Uterus (tissue), 4 donors: Measurements from ENCODE around the gene CBFA2T3. TPM values are rescaled to one million over a fixed set of nuclear protein-coding genes. Genes with fewer than 3 reads are reported as not detected.
"Not testable (repeated sequence)": the region's sequence is repeated elsewhere in the genome, so short reads cannot be mapped to it uniquely, and the experiment has no call there.

Experiments used
- DNase-seq, 2 donors: peaks; one replicate each; pipeline ENCODE4 v3.0.0-alpha.2; 2019 to 2020
- H3K27ac ChIP-seq, 2 donors: fragments of 200-600 bp; sonication (generic); 1 replicate in 1 of 2; 2 replicates in 1 of 2; pipeline ENCODE4 v1.5.1; 2016 to 2018
- H3K27me3 ChIP-seq, 2 donors: fragments of 200-600 bp; sonication (generic); one replicate each; pipeline ENCODE4 v1.5.1; 2018 to 2019; ENCODE audit warnings: control low read depth in 1 of 2
- H3K36me3 ChIP-seq, 2 donors: fragments of 200-600 bp; sonication (generic); one replicate each; pipeline ENCODE4 v1.5.1; 2019; ENCODE audit warnings: control low read depth in 1 of 2
- H3K4me1 ChIP-seq, 2 donors: fragments of 200-600 bp; sonication (generic); one replicate each; pipeline ENCODE4 v1.5.1; 2018 to 2019; ENCODE audit warnings: control low read depth in 1 of 2
- H3K4me3 ChIP-seq, 2 donors: fragments of 200-600 bp; sonication (generic); 1 replicate in 1 of 2; 2 replicates in 1 of 2; pipeline ENCODE4 v1.5.1; 2018 to 2019; ENCODE audit warnings: mild to moderate bottlenecking in 1 of 2
- H3K9me3 ChIP-seq, 2 donors: fragments of 200-600 bp; sonication (generic); one replicate each; pipeline ENCODE4 v1.5.1; 2019; ENCODE audit warnings: control low read depth in 1 of 2
- CTCF ChIP-seq, 4 experiments: fragments of 200-600 bp in 2 of 4; fragments of 450-650 bp in 2 of 4; sonication (generic) in 2 of 4; IDR thresholded peaks; one replicate each; pipeline ENCODE4 v1.5.1; 2016 to 2019; ENCODE audit warnings: antibody characterized with exemption in 4 of 4, mild to moderate bottlenecking in 2 of 4, moderate library complexity in 1 of 4
- POLR2A ChIP-seq, 2 donors: fragments of 450-650 bp; IDR thresholded peaks; one replicate each; pipeline ENCODE4 v1.6.1; 2016; ENCODE audit warnings: antibody characterized with exemption in 2 of 2, mild to moderate bottlenecking in 1 of 2, moderate library complexity in 1 of 2
- intact Hi-C: fragments of 100-400 bp; cut with DNase I; formaldehyde crosslinking; loops from one replicate; pipeline ENCODE4 v1.15.1; 2023; ENCODE audit warnings: low total_unique reads
- total RNA-seq, 4 donors: library from RNA; depleted of rRNA in 3 of 4; stranded (reverse); fragments of >200 nt in 3 of 4; gene quantifications; one replicate each; pipeline versions ENCODE4 v1.1.0 to v1.2.4, GENCODE V29; 2014 to 2023
- donor health status: DM: yes; HTN: yes; CAD: no.

The CBFA2T3 gene
- total RNA-seq, 4 donors from 2014 or later, result under 0.01 to 12.1 (median 3.1) TPM

GRCh38 chr16:89011909-89012621 lies 35.1 kb upstream of the CBFA2T3 start:
- TF ChIP-seq POLR2A (IDR thresholded peaks at IDR 0.05) (no peak), CTCF (IDR thresholded peaks at IDR 0.05) (no peak)
- H3K4me3 ChIP-seq, result no peak overlapping the region
- H3K27me3 ChIP-seq, result no peaks in the 10 kb centered on the region
- intact Hi-C loops, result no loop called here
- no peak for DNase-seq
- H3K27ac ChIP-seq, result no peak overlapping the region
- no peaks in the 10 kb centered on the region for H3K9me3 ChIP-seq
- no peaks in the 10 kb centered on the region for H3K4me1 ChIP-seq
- no peaks in the 10 kb centered on the region for H3K36me3 ChIP-seq

- no peaks in the 10 kb centered on the region for H3K4me1 ChIP-seq
- no peaks in the 10 kb centered on the region for H3K9me3 ChIP-seq
- H3K27ac ChIP-seq, result no peak overlapping the region
- H3K27me3 ChIP-seq, result no peaks in the 10 kb centered on the region
- TF ChIP-seq POLR2A (IDR thresholded peaks at IDR 0.05) (no peak), CTCF (IDR thresholded peaks at IDR 0.05) (no peak)
- no peaks in the 10 kb centered on the region for H3K36me3 ChIP-seq
- intact Hi-C loops, result no loop called here
- H3K4me3 ChIP-seq, result no peak overlapping the region
- DNase-seq, result no peak
Measured at GRCh38 chr16:89010210-89010925, 33.4 kb upstream of the CBFA2T3 start.

GRCh38 chr16:89009343-89010209 lies 32.6 kb upstream of the CBFA2T3 start:
- Histone ChIP-seq H3K27me3 (no peaks in the 10 kb centered on the region), H3K36me3 (no peaks in the 10 kb centered on the region), H3K4me3 (no peak overlapping the region), H3K4me1 (no peaks in the 10 kb centered on the region), H3K9me3 (no peaks in the 10 kb centered on the region), H3K27ac (no peak overlapping the region)
- DNase-seq, result no peak
- intact Hi-C loops, result no loop called here
- no peak for TF ChIP-seq CTCF (IDR thresholded peaks at IDR 0.05)
- TF ChIP-seq POLR2A (IDR thresholded peaks at IDR 0.05), result no peak

GRCh38 chr16:89008796-89009195 lies 31.8 kb upstream of the CBFA2T3 start:
- H3K27me3 ChIP-seq, H3K27ac ChIP-seq, H3K9me3 ChIP-seq, H3K4me1 ChIP-seq, DNase-seq, intact Hi-C loops, H3K4me3 ChIP-seq, H3K36me3 ChIP-seq: not testable (repeated sequence)

- Histone ChIP-seq H3K9me3 (no peaks in the 10 kb centered on the region), H3K27ac (no peak overlapping the region), H3K4me3 (no peak overlapping the region), H3K36me3 (no peaks in the 10 kb centered on the region), H3K4me1 (no peaks in the 10 kb centered on the region), H3K27me3 (no peaks in the 10 kb centered on the region)
- TF ChIP-seq POLR2A (IDR thresholded peaks at IDR 0.05) (no peak), CTCF (IDR thresholded peaks at IDR 0.05) (no peak)
- no peak for DNase-seq
- intact Hi-C loops, result no loop called here
Measured at GRCh38 chr16:89007371-89008249, 30.6 kb upstream of the CBFA2T3 start.
